MM.1S (cell line): ENCODE results near the gene GCN1.

ENCODE experiments used
- EZH2 ChIP-seq: fragments of 300-600 bp; sonication (generic); optimal IDR thresholded peaks from 2 replicates; pipeline ENCODE3; 2017; ENCODE audit warnings: low read depth, mild to moderate bottlenecking, antibody characterized with exemption, low read length, mixed read lengths
- EZH2phosphoT487 ChIP-seq: fragments of 300-600 bp; sonication (generic); IDR thresholded peaks from 2 replicates; pipeline ENCODE4 v1.6.1; 2018; ENCODE audit warnings: antibody characterized with exemption, low read length
- TF ChIP-seq, protein P1 (sequence below): fragments of 300-600 bp; sonication (generic); IDR thresholded peaks from 2 replicates; pipeline ENCODE4 v1.5.1; 2016; ENCODE audit warnings: antibody characterized with exemption, low read length, mixed read lengths

- TF ChIP-seq, protein P1, sequence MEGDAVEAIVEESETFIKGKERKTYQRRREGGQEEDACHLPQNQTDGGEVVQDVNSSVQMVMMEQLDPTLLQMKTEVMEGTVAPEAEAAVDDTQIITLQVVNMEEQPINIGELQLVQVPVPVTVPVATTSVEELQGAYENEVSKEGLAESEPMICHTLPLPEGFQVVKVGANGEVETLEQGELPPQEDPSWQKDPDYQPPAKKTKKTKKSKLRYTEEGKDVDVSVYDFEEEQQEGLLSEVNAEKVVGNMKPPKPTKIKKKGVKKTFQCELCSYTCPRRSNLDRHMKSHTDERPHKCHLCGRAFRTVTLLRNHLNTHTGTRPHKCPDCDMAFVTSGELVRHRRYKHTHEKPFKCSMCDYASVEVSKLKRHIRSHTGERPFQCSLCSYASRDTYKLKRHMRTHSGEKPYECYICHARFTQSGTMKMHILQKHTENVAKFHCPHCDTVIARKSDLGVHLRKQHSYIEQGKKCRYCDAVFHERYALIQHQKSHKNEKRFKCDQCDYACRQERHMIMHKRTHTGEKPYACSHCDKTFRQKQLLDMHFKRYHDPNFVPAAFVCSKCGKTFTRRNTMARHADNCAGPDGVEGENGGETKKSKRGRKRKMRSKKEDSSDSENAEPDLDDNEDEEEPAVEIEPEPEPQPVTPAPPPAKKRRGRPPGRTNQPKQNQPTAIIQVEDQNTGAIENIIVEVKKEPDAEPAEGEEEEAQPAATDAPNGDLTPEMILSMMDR: no peak
- no peak for TF ChIP-seq EZH2phosphoT487
- TF ChIP-seq EZH2: no peak
These were observed 76.0 kb downstream of the GCN1 start for GRCh38 chr12:120118321-120119061.
